H9 (cell line): ENCODE results near the gene OLFM1. TPM values are rescaled to one million over a fixed set of nuclear protein-coding genes. Genes with fewer than 3 reads are reported as not detected.

Experiments used
- DNase-seq: peaks from one replicate; pipeline ENCODE4 v3.0.0-alpha.2; 2017
- H2AFZ ChIP-seq: one replicate; pipeline ENCODE4 v1.6.1; 2013; ENCODE audit warnings: mild to moderate bottlenecking, low read length, control low read depth, moderate library complexity
- H2AK5ac ChIP-seq: 2 replicates; pipeline ENCODE4 v1.6.1; 2013; ENCODE audit warnings: low read length, control low read depth, mixed read lengths; ENCODE audit not compliant: insufficient read length
- H2BK120ac ChIP-seq: one replicate; pipeline ENCODE4 v1.6.1; 2013; ENCODE audit warnings: low read depth, mild to moderate bottlenecking, low read length, control low read depth, inconsistent platforms; ENCODE audit not compliant: poor library complexity, severe bottlenecking
- H2BK12ac ChIP-seq: 2 replicates; pipeline ENCODE4 v1.6.1; 2013; ENCODE audit warnings: low read length, control low read depth, mixed read lengths, low read depth; ENCODE audit not compliant: insufficient read length
- H2BK15ac ChIP-seq: 2 replicates; pipeline ENCODE4 v1.6.1; 2013; ENCODE audit warnings: low read depth, low read length, control low read depth
- H2BK20ac ChIP-seq: one replicate; pipeline ENCODE4 v1.6.1; 2013; ENCODE audit warnings: low read depth, mild to moderate bottlenecking, low read length, control low read depth, inconsistent platforms; ENCODE audit not compliant: poor library complexity, severe bottlenecking
- H2BK5ac ChIP-seq: 2 replicates; pipeline ENCODE4 v1.6.1; 2013; ENCODE audit warnings: low read length, control low read depth, mixed read lengths; ENCODE audit not compliant: insufficient read length
- H3K14ac ChIP-seq: 2 replicates; pipeline ENCODE4 v1.6.1; 2013; ENCODE audit warnings: low read length, control low read depth; ENCODE audit not compliant: insufficient read depth
- H3K18ac ChIP-seq: 2 replicates; pipeline ENCODE4 v1.6.1; 2013; ENCODE audit warnings: low read depth, mild to moderate bottlenecking, mixed read lengths, low read length, control low read depth; ENCODE audit not compliant: insufficient read length
- H3K23ac ChIP-seq: 2 replicates; pipeline ENCODE4 v1.6.1; 2013; ENCODE audit warnings: low read length, control low read depth, mixed read lengths, low read depth; ENCODE audit not compliant: insufficient read length
- H3K23me2 ChIP-seq: 2 replicates; pipeline ENCODE4 v1.6.1; 2013; ENCODE audit warnings: low read depth, mild to moderate bottlenecking, mixed read lengths, low read length, control low read depth; ENCODE audit not compliant: insufficient read length, poor library complexity, severe bottlenecking
- H3K27ac ChIP-seq: 2 replicates; pipeline ENCODE4 v1.5.1; 2013; ENCODE audit warnings: low read length, control low read depth, mixed read lengths, low read depth; ENCODE audit not compliant: insufficient read length
- H3K27me3 ChIP-seq: 2 replicates; pipeline ENCODE4 v1.6.1; 2013; ENCODE audit warnings: low read length, control low read depth, inconsistent platforms; ENCODE audit not compliant: insufficient read depth
- H3K4ac ChIP-seq: 2 replicates; pipeline ENCODE4 v1.6.1; 2013; ENCODE audit warnings: low read depth, mild to moderate bottlenecking, control low read depth, inconsistent platforms, low read length, moderate library complexity
- H3K4me1 ChIP-seq: 2 replicates; pipeline ENCODE4 v1.6.1; 2013; ENCODE audit warnings: low read length, control low read depth, inconsistent platforms; ENCODE audit not compliant: insufficient read depth
- H3K4me2 ChIP-seq: 2 replicates; pipeline ENCODE4 v1.6.1; 2013; ENCODE audit warnings: low read length, control low read depth, mixed read lengths; ENCODE audit not compliant: insufficient read length, insufficient read depth
- H3K56ac ChIP-seq: 2 replicates; pipeline ENCODE4 v1.6.1; 2013; ENCODE audit warnings: low read depth, mild to moderate bottlenecking, mixed read lengths, low read length, control low read depth; ENCODE audit not compliant: insufficient read length
- H3K79me1 ChIP-seq: 2 replicates; pipeline ENCODE4 v1.6.1; 2013; ENCODE audit warnings: low read depth, mild to moderate bottlenecking, moderate library complexity, low read length, control low read depth, inconsistent platforms; ENCODE audit not compliant: insufficient read depth, poor library complexity, severe bottlenecking
- H3K79me2 ChIP-seq: 2 replicates; pipeline ENCODE4 v1.6.1; 2013; ENCODE audit warnings: low read length, control low read depth, inconsistent platforms; ENCODE audit not compliant: insufficient read depth
- H3K9ac ChIP-seq: 2 replicates; pipeline ENCODE4 v1.6.1; 2013; ENCODE audit warnings: low read length, control low read depth, mixed read lengths; ENCODE audit not compliant: insufficient read length; ENCODE audit errors: extremely low read depth
- H3K9me3 ChIP-seq: one replicate; pipeline ENCODE4 v1.6.1; 2013; ENCODE audit warnings: low read depth, low read length, inconsistent platforms; ENCODE audit not compliant: control insufficient read depth
- H3T11ph ChIP-seq: one replicate; pipeline ENCODE4 v1.6.1; 2013; ENCODE audit warnings: mild to moderate bottlenecking, low read length, control low read depth, inconsistent platforms
- H4K20me1 ChIP-seq: one replicate; pipeline ENCODE4 v1.6.1; 2013; ENCODE audit not compliant: control insufficient read depth, insufficient read length, insufficient read depth
- H4K5ac ChIP-seq: 2 replicates; pipeline ENCODE4 v1.6.1; 2013; ENCODE audit warnings: low read depth, mild to moderate bottlenecking, mixed read lengths, low read length, control low read depth; ENCODE audit not compliant: insufficient read length
- H4K8ac ChIP-seq: replicated peaks from 2 replicates; pipeline ENCODE4 v1.6.1; 2013; ENCODE audit warnings: low read length, control low read depth, mixed read lengths, low read depth; ENCODE audit not compliant: insufficient read length
- H4K91ac ChIP-seq: 2 replicates; pipeline ENCODE4 v1.6.1; 2013; ENCODE audit warnings: low read depth, mild to moderate bottlenecking, moderate library complexity, mixed read lengths, low read length, control low read depth; ENCODE audit not compliant: insufficient read length
- H3K27ac Mint-ChIP-seq, 3 experiments: 2 replicates in 2 of 3; 3 replicates in 1 of 3; pipeline ENCODE4 v1.8.0; 2020 to 2021; ENCODE audit warnings: mixed read lengths in 3 of 3, mild to moderate bottlenecking in 1 of 3, moderate library complexity in 1 of 3
- H3K27me3 Mint-ChIP-seq: 2 replicates; pipeline ENCODE4 v1.8.0; 2021; ENCODE audit warnings: low read depth, mild to moderate bottlenecking, moderate library complexity, mixed read lengths
- H3K36me3 Mint-ChIP-seq, 3 experiments: 2 replicates in 2 of 3; 3 replicates in 1 of 3; pipeline ENCODE4 v1.8.0; 2020 to 2021; ENCODE audit warnings: low read depth in 3 of 3, mixed read lengths in 3 of 3; ENCODE audit not compliant: insufficient read depth in 1 of 3
- H3K4me1 Mint-ChIP-seq, 2 experiments: 2 replicates each; pipeline ENCODE4 v1.8.0; 2020; ENCODE audit warnings: mixed read lengths in 2 of 2
- H3K4me3 Mint-ChIP-seq, 2 experiments: 2 replicates in 1 of 2; 3 replicates in 1 of 2; pipeline ENCODE4 v1.8.0; 2020 to 2021; ENCODE audit warnings: mild to moderate bottlenecking in 2 of 2, mixed read lengths in 2 of 2, moderate library complexity in 1 of 2
- H3K9me3 Mint-ChIP-seq, 2 experiments: 2 replicates in 1 of 2; 3 replicates in 1 of 2; pipeline ENCODE4 v1.8.0; 2020; ENCODE audit warnings: mild to moderate bottlenecking in 2 of 2, mixed read lengths in 2 of 2, moderate library complexity in 1 of 2
- WGBS: extraction: QIAGEN DNeasy Blood & Tissue Kit; methylation state at CpG from one replicate; pipeline ENCODE4 v1.1.7; 2013; ENCODE audit warnings: missing lambda C conversion rate, low lambda C conversion rate, mixed read lengths; ENCODE audit not compliant: insufficient read length; ENCODE audit errors: extremely low coverage; 5-methylcytosine and 5-hydroxymethylcytosine counted together
- total RNA-seq: library from RNA; stranded (reverse); gene quantifications from 2 replicates; pipeline ENCODE4 v1.2.1, GENCODE V29; 2021
- TF ChIP-seq, protein P1 (sequence below): fragments of 200-600 bp; sonication (generic); conservative IDR thresholded peaks from 3 replicates; pipeline ENCODE4 v1.8.0; 2021; ENCODE audit warnings: antibody characterized with exemption, mild to moderate bottlenecking

OLFM1 gene
- total RNA-seq, 1 experiment from 2014 or later: 34.1 TPM

- H4K91ac ChIP-seq: no peak overlapping the region
- H3K23me2 ChIP-seq: no peaks in the 10 kb centered on the region
- no peak overlapping the region for H2AFZ ChIP-seq
- H2BK20ac ChIP-seq: no peak overlapping the region
- no peak overlapping the region for H2BK15ac ChIP-seq
- no peak overlapping the region for H4K5ac ChIP-seq
- H3K9me3 ChIP-seq: no peaks in the 10 kb centered on the region
- no peak overlapping the region for H3K9ac ChIP-seq
- no peak overlapping the region for H2BK5ac ChIP-seq
- Mint-ChIP-seq H3K27me3 (peaks cover 45% of the 10 kb centered on the region), H3K4me3 (no peak overlapping the region; a peak in 1 of 5 replicates), H3K4me1 (peaks cover 4 to 19% of the 10 kb centered on the region in 2 experiments), H3K36me3 (peaks cover 5 to 12% (median 5%) of the 10 kb centered on the region in 3 experiments), H3K27ac (no peak overlapping the region), H3K9me3 (peaks cover 11 to 19% of the 10 kb centered on the region in 2 experiments)
- H3K27me3 ChIP-seq: no peaks in the 10 kb centered on the region; the same call in 1 of the 2 replicates
- no peaks in the 10 kb centered on the region for H4K20me1 ChIP-seq
- H3K14ac ChIP-seq: no peak overlapping the region; the same call in 1 of the 2 replicates
- no peak overlapping the region for H3K4me2 ChIP-seq
- H4K8ac ChIP-seq: no peak overlapping the region
- no peak overlapping the region for H3K27ac ChIP-seq
- H3K23ac ChIP-seq: no peak overlapping the region
- no peak overlapping the region for H2BK12ac ChIP-seq
- peak; percentile 16 for DNase-seq
- WGBS: no CpG with 5 or more reads among the region's 18 CpGs
- no peaks in the 10 kb centered on the region for H3K4me1 ChIP-seq
- TF ChIP-seq, protein P1, sequence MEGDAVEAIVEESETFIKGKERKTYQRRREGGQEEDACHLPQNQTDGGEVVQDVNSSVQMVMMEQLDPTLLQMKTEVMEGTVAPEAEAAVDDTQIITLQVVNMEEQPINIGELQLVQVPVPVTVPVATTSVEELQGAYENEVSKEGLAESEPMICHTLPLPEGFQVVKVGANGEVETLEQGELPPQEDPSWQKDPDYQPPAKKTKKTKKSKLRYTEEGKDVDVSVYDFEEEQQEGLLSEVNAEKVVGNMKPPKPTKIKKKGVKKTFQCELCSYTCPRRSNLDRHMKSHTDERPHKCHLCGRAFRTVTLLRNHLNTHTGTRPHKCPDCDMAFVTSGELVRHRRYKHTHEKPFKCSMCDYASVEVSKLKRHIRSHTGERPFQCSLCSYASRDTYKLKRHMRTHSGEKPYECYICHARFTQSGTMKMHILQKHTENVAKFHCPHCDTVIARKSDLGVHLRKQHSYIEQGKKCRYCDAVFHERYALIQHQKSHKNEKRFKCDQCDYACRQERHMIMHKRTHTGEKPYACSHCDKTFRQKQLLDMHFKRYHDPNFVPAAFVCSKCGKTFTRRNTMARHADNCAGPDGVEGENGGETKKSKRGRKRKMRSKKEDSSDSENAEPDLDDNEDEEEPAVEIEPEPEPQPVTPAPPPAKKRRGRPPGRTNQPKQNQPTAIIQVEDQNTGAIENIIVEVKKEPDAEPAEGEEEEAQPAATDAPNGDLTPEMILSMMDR: no peak
- no peak overlapping the region for H3K4ac ChIP-seq
- no peak overlapping the region for H2BK120ac ChIP-seq
- no peak overlapping the region for H2AK5ac ChIP-seq
- H3K56ac ChIP-seq: no peak overlapping the region
- H3K79me2 ChIP-seq: no peaks in the 10 kb centered on the region
- no peak overlapping the region for H3K18ac ChIP-seq
- no peaks in the 10 kb centered on the region for H3K79me1 ChIP-seq
- no peak overlapping the region for H3T11ph ChIP-seq
These were observed 18.6 kb upstream of the OLFM1 start for GRCh38 chr9:135068776-135069415.
